Measurements from ENCODE around the gene SRGAP1.

DNA sequence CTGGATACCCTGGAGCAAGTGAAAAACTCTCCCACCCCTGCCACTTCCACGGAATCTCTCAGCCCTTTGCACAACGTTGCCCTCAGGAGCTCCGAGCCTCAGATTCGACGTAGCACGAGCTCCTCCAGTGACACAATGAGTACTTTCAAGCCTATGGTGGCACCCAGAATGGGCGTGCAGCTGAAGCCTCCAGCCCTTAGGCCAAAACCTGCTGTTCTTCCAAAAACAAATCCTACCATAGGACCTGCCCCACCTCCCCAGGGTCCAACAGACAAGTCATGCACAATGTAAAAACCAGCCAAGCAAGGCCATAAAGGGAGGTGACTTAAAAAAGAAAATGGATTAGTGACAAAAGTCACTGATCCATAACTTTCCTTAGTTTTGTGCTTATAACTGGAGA, 297.9 kb downstream of the SRGAP1 start:
- no peak for TF ChIP-seq ZNF83 (CRISPR knock-in tag; IDR thresholded peaks at IDR 0.05; ENCODE audit: borderline replicate concordance)
- no peak for TF ChIP-seq ZSCAN12 (CRISPR knock-in tag; IDR thresholded peaks at IDR 0.05)
- TF ChIP-seq, protein P1, sequence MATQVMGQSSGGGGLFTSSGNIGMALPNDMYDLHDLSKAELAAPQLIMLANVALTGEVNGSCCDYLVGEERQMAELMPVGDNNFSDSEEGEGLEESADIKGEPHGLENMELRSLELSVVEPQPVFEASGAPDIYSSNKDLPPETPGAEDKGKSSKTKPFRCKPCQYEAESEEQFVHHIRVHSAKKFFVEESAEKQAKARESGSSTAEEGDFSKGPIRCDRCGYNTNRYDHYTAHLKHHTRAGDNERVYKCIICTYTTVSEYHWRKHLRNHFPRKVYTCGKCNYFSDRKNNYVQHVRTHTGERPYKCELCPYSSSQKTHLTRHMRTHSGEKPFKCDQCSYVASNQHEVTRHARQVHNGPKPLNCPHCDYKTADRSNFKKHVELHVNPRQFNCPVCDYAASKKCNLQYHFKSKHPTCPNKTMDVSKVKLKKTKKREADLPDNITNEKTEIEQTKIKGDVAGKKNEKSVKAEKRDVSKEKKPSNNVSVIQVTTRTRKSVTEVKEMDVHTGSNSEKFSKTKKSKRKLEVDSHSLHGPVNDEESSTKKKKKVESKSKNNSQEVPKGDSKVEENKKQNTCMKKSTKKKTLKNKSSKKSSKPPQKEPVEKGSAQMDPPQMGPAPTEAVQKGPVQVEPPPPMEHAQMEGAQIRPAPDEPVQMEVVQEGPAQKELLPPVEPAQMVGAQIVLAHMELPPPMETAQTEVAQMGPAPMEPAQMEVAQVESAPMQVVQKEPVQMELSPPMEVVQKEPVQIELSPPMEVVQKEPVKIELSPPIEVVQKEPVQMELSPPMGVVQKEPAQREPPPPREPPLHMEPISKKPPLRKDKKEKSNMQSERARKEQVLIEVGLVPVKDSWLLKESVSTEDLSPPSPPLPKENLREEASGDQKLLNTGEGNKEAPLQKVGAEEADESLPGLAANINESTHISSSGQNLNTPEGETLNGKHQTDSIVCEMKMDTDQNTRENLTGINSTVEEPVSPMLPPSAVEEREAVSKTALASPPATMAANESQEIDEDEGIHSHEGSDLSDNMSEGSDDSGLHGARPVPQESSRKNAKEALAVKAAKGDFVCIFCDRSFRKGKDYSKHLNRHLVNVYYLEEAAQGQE (IDR thresholded peaks at IDR 0.05; ENCODE audit: borderline replicate concordance in 1 of 2, low read depth in 1 of 2, low read length in 2 of 2): no peak
- TF ChIP-seq, protein P2, sequence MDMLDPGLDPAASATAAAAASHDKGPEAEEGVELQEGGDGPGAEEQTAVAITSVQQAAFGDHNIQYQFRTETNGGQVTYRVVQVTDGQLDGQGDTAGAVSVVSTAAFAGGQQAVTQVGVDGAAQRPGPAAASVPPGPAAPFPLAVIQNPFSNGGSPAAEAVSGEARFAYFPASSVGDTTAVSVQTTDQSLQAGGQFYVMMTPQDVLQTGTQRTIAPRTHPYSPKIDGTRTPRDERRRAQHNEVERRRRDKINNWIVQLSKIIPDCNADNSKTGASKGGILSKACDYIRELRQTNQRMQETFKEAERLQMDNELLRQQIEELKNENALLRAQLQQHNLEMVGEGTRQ (IDR thresholded peaks at IDR 0.05; ENCODE audit: low read depth, low read length): no peak
- TF ChIP-seq, protein P2 (CRISPR knock-in tag; IDR thresholded peaks at IDR 0.05; ENCODE audit: borderline replicate concordance): no peak
- TF ChIP-seq, protein P3, sequence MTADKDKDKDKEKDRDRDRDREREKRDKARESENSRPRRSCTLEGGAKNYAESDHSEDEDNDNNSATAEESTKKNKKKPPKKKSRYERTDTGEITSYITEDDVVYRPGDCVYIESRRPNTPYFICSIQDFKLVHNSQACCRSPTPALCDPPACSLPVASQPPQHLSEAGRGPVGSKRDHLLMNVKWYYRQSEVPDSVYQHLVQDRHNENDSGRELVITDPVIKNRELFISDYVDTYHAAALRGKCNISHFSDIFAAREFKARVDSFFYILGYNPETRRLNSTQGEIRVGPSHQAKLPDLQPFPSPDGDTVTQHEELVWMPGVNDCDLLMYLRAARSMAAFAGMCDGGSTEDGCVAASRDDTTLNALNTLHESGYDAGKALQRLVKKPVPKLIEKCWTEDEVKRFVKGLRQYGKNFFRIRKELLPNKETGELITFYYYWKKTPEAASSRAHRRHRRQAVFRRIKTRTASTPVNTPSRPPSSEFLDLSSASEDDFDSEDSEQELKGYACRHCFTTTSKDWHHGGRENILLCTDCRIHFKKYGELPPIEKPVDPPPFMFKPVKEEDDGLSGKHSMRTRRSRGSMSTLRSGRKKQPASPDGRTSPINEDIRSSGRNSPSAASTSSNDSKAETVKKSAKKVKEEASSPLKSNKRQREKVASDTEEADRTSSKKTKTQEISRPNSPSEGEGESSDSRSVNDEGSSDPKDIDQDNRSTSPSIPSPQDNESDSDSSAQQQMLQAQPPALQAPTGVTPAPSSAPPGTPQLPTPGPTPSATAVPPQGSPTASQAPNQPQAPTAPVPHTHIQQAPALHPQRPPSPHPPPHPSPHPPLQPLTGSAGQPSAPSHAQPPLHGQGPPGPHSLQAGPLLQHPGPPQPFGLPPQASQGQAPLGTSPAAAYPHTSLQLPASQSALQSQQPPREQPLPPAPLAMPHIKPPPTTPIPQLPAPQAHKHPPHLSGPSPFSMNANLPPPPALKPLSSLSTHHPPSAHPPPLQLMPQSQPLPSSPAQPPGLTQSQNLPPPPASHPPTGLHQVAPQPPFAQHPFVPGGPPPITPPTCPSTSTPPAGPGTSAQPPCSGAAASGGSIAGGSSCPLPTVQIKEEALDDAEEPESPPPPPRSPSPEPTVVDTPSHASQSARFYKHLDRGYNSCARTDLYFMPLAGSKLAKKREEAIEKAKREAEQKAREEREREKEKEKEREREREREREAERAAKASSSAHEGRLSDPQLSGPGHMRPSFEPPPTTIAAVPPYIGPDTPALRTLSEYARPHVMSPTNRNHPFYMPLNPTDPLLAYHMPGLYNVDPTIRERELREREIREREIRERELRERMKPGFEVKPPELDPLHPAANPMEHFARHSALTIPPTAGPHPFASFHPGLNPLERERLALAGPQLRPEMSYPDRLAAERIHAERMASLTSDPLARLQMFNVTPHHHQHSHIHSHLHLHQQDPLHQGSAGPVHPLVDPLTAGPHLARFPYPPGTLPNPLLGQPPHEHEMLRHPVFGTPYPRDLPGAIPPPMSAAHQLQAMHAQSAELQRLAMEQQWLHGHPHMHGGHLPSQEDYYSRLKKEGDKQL (CRISPR knock-in tag; IDR thresholded peaks at IDR 0.05; ENCODE audit: low read depth): no peak
- no peak for TF ChIP-seq SP2 (CRISPR knock-in tag; IDR thresholded peaks at IDR 0.05)
- no peak for TF ChIP-seq MEF2D (CRISPR knock-in tag; IDR thresholded peaks at IDR 0.05)
- TF ChIP-seq MLLT10 (CRISPR knock-in tag; IDR thresholded peaks at IDR 0.05): no peak
